ENCODE data around the gene HDGFL3.
"Not testable (repeated sequence)": the region's sequence is repeated elsewhere in the genome, so short reads cannot be mapped to it uniquely, and the experiment has no call there.

Gene HDGFL3
- 54.2 to 65.1 reads per million in 2 donors for total RNA-seq

GRCh38 chr15:83207660-83208366 lies at the start of gene HDGFL3:
Gene HDGFL3 (minus strand): TSS chr15:83207823. CDS start chr15:83207414, 409 bp downstream.
- DNase-seq: peak; percentile 26

GRCh38 chr15:83250781-83251180 lies 43.2 kb upstream of the HDGFL3 start:
- DNase-seq: no peak

GRCh38 chr15:83249030-83249343 lies 41.4 kb upstream of the HDGFL3 start:
- no peak for DNase-seq

GRCh38 chr15:83248151-83249029 lies 40.8 kb upstream of the HDGFL3 start:
- DNase-seq: no peak

- no peak for DNase-seq
Measured at GRCh38 chr15:83243634-83244033, 36.0 kb upstream of the HDGFL3 start.

GRCh38 chr15:83230242-83230641 lies 22.6 kb upstream of the HDGFL3 start:
- no peak for DNase-seq

GRCh38 chr15:83225449-83225848 lies 17.8 kb upstream of the HDGFL3 start:
- no peak for DNase-seq

- DNase-seq: not testable (repeated sequence)
Measured at GRCh38 chr15:83221781-83222180, 14.2 kb upstream of the HDGFL3 start.

GRCh38 chr15:83219026-83219425 lies 11.4 kb upstream of the HDGFL3 start:
- DNase-seq: no peak

- DNase-seq: no peak
Measured at GRCh38 chr15:83215306-83215705, 7.7 kb upstream of the HDGFL3 start.

- DNase-seq: no peak
Measured at GRCh38 chr15:83210619-83211018, 3.0 kb upstream of the HDGFL3 start.

- no peak for DNase-seq
Measured at GRCh38 chr15:83209333-83209732, 1.7 kb upstream of the HDGFL3 start.

GRCh38 chr15:83208367-83208661 lies 691 bp upstream of the HDGFL3 start:
- no peak for DNase-seq

- DNase-seq: peak; percentile 26
Measured at GRCh38 chr15:83207009-83207659, 489 bp downstream of the HDGFL3 start.

GRCh38 chr15:83206526-83207008 lies 1.1 kb downstream of the HDGFL3 start:
- DNase-seq: no peak

GRCh38 chr15:83205725-83206324 lies 1.8 kb downstream of the HDGFL3 start:
- no peak for DNase-seq

- DNase-seq: no peak
Measured at GRCh38 chr15:83204697-83205096, 2.9 kb downstream of the HDGFL3 start.

GRCh38 chr15:83203543-83203942 lies 4.1 kb downstream of the HDGFL3 start:
- no peak for DNase-seq

- DNase-seq: no peak
Measured at GRCh38 chr15:83200589-83200988, 7.0 kb downstream of the HDGFL3 start.

- no peak for DNase-seq
Measured at GRCh38 chr15:83200162-83200561, 7.5 kb downstream of the HDGFL3 start.

GRCh38 chr15:83199288-83199687 lies 8.3 kb downstream of the HDGFL3 start:
- DNase-seq: no peak

GRCh38 chr15:83198476-83198875 lies 9.1 kb downstream of the HDGFL3 start:
- no peak for DNase-seq

- DNase-seq: no peak
Measured at GRCh38 chr15:83194528-83194927, 13.1 kb downstream of the HDGFL3 start.

Data from activated gamma-delta T cell (primary cell).